Keratinocyte (primary cell): ENCODE measurements around the gene RAB3D.

Source experiments
- CTCF ChIP-seq, 3 experiments: IDR thresholded peaks in 1 of 3; conservative IDR thresholded peaks in 1 of 3; optimal IDR thresholded peaks in 1 of 3; 2 replicates in 2 of 3; 3 replicates in 1 of 3; pipeline versions ENCODE3 to v1.5.1; 2011; ENCODE audit warnings: low read length in 3 of 3, mild to moderate bottlenecking in 3 of 3, moderate library complexity in 2 of 3, control low read depth in 1 of 3, inconsistent platforms in 1 of 3; ENCODE audit not compliant: insufficient read depth in 2 of 3; ENCODE audit errors: extremely low read depth in 1 of 3
- EZH2 ChIP-seq: IDR thresholded peaks from one replicate; pipeline ENCODE4 v1.6.1; 2012; ENCODE audit warnings: inconsistent platforms, mild to moderate bottlenecking, low read length, moderate library complexity

DNA sequence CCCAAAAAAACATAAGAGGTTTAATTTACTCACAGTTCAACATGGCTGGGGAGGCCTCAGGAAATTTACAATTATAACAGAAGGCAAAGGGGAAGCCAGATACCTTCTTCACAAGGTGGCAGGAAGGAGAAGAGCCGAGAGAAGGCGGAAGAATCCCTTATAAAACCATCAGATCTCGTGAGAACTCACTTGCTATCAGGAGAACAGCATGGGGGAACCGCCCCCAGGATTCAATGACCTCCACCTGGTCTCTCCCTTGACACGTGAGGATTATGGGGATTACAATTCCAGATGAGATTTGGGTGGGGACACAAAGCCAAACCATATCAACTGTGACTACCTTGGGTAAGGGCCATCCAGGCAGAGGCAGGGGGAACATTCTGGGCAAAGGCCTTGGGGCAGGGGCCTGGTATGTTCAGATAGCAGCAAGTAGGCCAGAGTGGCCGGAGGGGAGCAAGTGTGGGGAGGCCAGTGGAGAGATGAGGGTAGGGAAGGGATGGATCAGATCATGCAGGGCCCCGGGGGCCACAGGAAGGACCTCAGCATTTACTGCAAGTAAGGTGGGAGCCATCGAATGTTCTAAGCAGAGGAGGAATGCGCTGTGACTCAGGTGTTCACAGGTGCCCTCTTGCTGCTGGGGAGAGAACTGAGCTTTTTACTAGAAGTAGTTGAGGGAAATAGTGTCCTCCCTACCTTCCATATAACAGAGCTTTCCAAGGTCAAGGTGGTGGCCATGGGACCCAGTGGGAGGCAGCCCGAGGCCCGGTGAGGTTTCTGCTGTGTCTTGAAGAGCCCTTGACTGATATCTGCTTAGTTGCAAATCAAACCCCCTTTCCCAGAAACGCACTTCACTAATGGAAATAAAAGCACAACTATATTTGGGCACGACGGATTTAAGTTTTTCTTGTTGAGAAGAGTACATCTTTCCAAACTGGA is 18.0 kb downstream of the RAB3D start:
- TF ChIP-seq CTCF (optimal IDR thresholded peaks at IDR 0.05 in 1 of 3, IDR thresholded peaks at IDR 0.05 in 1 of 3, conservative IDR thresholded peaks at IDR 0.05 in 1 of 3; ENCODE audit: extremely low read depth in 1 of 3, insufficient read depth in 2 of 3, low read length in 3 of 3) (peak; percentile 44 to 52 (median 52)), EZH2 (no peak)
